ENCODE data around the gene BCL2L12. TPM values are rescaled to one million over a fixed set of nuclear protein-coding genes. Genes with fewer than 3 reads are reported as not detected.

Gene BCL2L12
- total RNA-seq, 4 donors from 2014 or later: 2.1 to 7.9 (median 3.3) TPM

GRCh38 chr19:49688531-49689132 is 22.9 kb downstream of the BCL2L12 start:
- no peak for TF ChIP-seq CTCF (IDR thresholded peaks at IDR 0.05; ENCODE audit: low read depth)

GRCh38 chr19:49689133-49690078 is 23.7 kb downstream of the BCL2L12 start, which contains the start of gene ADM5:
Gene ADM5 (plus strand): TSS chr19:49689594. CDS start chr19:49689838, 244 bp downstream.
- no peak for TF ChIP-seq CTCF (IDR thresholded peaks at IDR 0.05; ENCODE audit: low read depth)

- TF ChIP-seq CTCF (IDR thresholded peaks at IDR 0.05; ENCODE audit: low read depth): no peak
Observed at GRCh38 chr19:49690079-49690655, 24.4 kb downstream of the BCL2L12 start.

GRCh38 chr19:49690656-49691242 is 25.0 kb downstream of the BCL2L12 start, which contains the start of gene CPT1C:
Gene CPT1C (plus strand): TSS chr19:49691116. CDS start chr19:49692253, 1,137 bp downstream.
- TF ChIP-seq CTCF (IDR thresholded peaks at IDR 0.05; ENCODE audit: low read depth): no peak

GRCh38 chr19:49691243-49692146 is 25.8 kb downstream of the BCL2L12 start:
- TF ChIP-seq CTCF (IDR thresholded peaks at IDR 0.05; ENCODE audit: low read depth): no peak

- no peak for TF ChIP-seq CTCF (IDR thresholded peaks at IDR 0.05; ENCODE audit: low read depth)
Observed at GRCh38 chr19:49692147-49692506, 26.4 kb downstream of the BCL2L12 start.

All from subcutaneous adipose tissue (tissue), 4 donors.